Measurements from ENCODE around the gene TMEM108. TPM values are rescaled to one million over a fixed set of nuclear protein-coding genes. Genes with fewer than 3 reads are reported as not detected.

Gene TMEM108
- polyA plus RNA-seq, 1 donor (not counting 4 experiments of a cell fraction or from before 2014, with no cell fraction given): not detected

GRCh38 chr3:133273346-133273745 is 235.2 kb downstream of the TMEM108 start:
- no peaks in the 10 kb centered on the region for H3K27me3 ChIP-seq (ENCODE audit: control insufficient read depth, extremely low read depth, insufficient read depth, low read length)
- no peaks in the 10 kb centered on the region for H4K20me1 ChIP-seq (ENCODE audit: control insufficient read depth, extremely low read depth, insufficient read depth, low read length)
- FAIRE-seq (no peak), DNase-seq (ENCODE audit: low read depth, low spot score) (no peak)
- H3K9me1 ChIP-seq (ENCODE audit: control insufficient read depth, extremely low read depth, insufficient read depth, low read length): no peaks in the 10 kb centered on the region
- no peaks in the 10 kb centered on the region for H3K79me2 ChIP-seq (ENCODE audit: control insufficient read depth, insufficient read depth, low read length)
- H3K9ac ChIP-seq (ENCODE audit: control insufficient read depth, extremely low read depth, insufficient read depth, low read length): no peak overlapping the region
- H2AFZ ChIP-seq (ENCODE audit: control insufficient read depth, low read length): no peak overlapping the region
- H3K27ac ChIP-seq (ENCODE audit: control insufficient read depth, insufficient read depth, low read length): no peak overlapping the region
- TF ChIP-seq EZH2 (IDR thresholded peaks at IDR 0.05; ENCODE audit: low read length) (no peak), CTCF (optimal IDR thresholded peaks at IDR 0.05 in 1 of 3, IDR thresholded peaks at IDR 0.05 in 1 of 3, conservative IDR thresholded peaks at IDR 0.05 in 1 of 3; ENCODE audit: extremely low read depth in 1 of 3, insufficient read depth in 2 of 3, low read length in 3 of 3) (no peak)
- H3K4me1 ChIP-seq (ENCODE audit: control insufficient read depth, extremely low read depth, insufficient read depth, low read length): no peaks in the 10 kb centered on the region
- no peaks in the 10 kb centered on the region for H3K36me3 ChIP-seq (ENCODE audit: control insufficient read depth in 2 of 2, extremely low read depth in 1 of 2, insufficient read depth in 2 of 2, low read length in 2 of 2)
- no peak overlapping the region for H3K4me3 ChIP-seq (ENCODE audit: control insufficient read depth in 2 of 3, extremely low read depth in 1 of 3, insufficient read depth in 2 of 3, low read depth in 1 of 3, low read length in 3 of 3)
- no peak overlapping the region for H3K4me2 ChIP-seq (ENCODE audit: control insufficient read depth, extremely low read depth, insufficient read depth, low read depth, low read length)
- dilution Hi-C loops (cut with MboI; ENCODE audit: extremely low pct_ligation_motif_present, low sequenced_read_pairs): no loop called here
- H3K9me3 ChIP-seq (ENCODE audit: control insufficient read depth, low read depth, low read length): no peaks in the 10 kb centered on the region

DNA sequence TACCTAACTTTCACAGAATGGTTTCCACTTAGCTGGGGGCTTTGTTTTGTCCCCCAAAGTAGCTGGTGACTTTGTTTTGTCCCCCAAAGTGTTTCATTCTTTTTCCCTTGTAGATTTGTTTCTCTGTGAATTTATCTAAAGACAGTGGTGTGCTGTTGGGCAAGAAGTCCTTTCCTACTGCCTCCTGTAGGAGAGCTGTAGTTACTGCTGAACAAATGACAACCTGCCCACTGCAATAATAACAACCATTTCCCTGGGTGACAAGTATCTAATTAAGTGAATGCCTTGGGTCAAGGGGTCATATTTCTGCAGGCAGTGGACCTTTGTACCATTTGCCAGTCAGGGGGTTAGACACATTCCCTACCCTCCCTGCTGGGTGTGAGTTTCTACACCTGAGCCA is 236.3 kb downstream of the TMEM108 start:
- no peaks in the 10 kb centered on the region for H3K4me1 ChIP-seq (ENCODE audit: control insufficient read depth, extremely low read depth, insufficient read depth, low read length)
- H3K4me3 ChIP-seq (ENCODE audit: control insufficient read depth in 2 of 3, extremely low read depth in 1 of 3, insufficient read depth in 2 of 3, low read depth in 1 of 3, low read length in 3 of 3): no peak overlapping the region
- H3K79me2 ChIP-seq (ENCODE audit: control insufficient read depth, insufficient read depth, low read length): no peaks in the 10 kb centered on the region
- no peaks in the 10 kb centered on the region for H3K9me1 ChIP-seq (ENCODE audit: control insufficient read depth, extremely low read depth, insufficient read depth, low read length)
- no peak for FAIRE-seq
- H3K36me3 ChIP-seq (ENCODE audit: control insufficient read depth in 2 of 2, extremely low read depth in 1 of 2, insufficient read depth in 2 of 2, low read length in 2 of 2): no peaks in the 10 kb centered on the region
- H3K27ac ChIP-seq (ENCODE audit: control insufficient read depth, insufficient read depth, low read length): no peak overlapping the region
- H4K20me1 ChIP-seq (ENCODE audit: control insufficient read depth, extremely low read depth, insufficient read depth, low read length): no peaks in the 10 kb centered on the region
- H3K9ac ChIP-seq (ENCODE audit: control insufficient read depth, extremely low read depth, insufficient read depth, low read length): no peak overlapping the region
- dilution Hi-C loops (cut with MboI; ENCODE audit: extremely low pct_ligation_motif_present, low sequenced_read_pairs): no loop called here
- DNase-seq (ENCODE audit: low read depth, low spot score): no peak
- H2AFZ ChIP-seq (ENCODE audit: control insufficient read depth, low read length): no peak overlapping the region
- no peak overlapping the region for H3K4me2 ChIP-seq (ENCODE audit: control insufficient read depth, extremely low read depth, insufficient read depth, low read depth, low read length)
- H3K27me3 ChIP-seq (ENCODE audit: control insufficient read depth, extremely low read depth, insufficient read depth, low read length): no peaks in the 10 kb centered on the region
- H3K9me3 ChIP-seq (ENCODE audit: control insufficient read depth, low read depth, low read length): no peaks in the 10 kb centered on the region
- peak in 2 of 3 experiments; percentile 10 to 11 for TF ChIP-seq CTCF (optimal IDR thresholded peaks at IDR 0.05 in 1 of 3, IDR thresholded peaks at IDR 0.05 in 1 of 3, conservative IDR thresholded peaks at IDR 0.05 in 1 of 3; ENCODE audit: extremely low read depth in 1 of 3, insufficient read depth in 2 of 3, low read length in 3 of 3)
- no peak for TF ChIP-seq EZH2 (IDR thresholded peaks at IDR 0.05; ENCODE audit: low read length)

Data from keratinocyte (primary cell).